Mononuclear cell (primary cell): Measurements from ENCODE around the gene VRTN. TPM values are rescaled to one million over a fixed set of nuclear protein-coding genes. Genes with fewer than 3 reads are reported as not detected.
"Not testable (repeated sequence)": the region's sequence is repeated elsewhere in the genome, so short reads cannot be mapped to it uniquely, and the experiment has no call there.

Source experiments
- H3K27me3 ChIP-seq: 2 replicates; pipeline ENCODE4 v1.6.0; 2011; ENCODE audit warnings: low read length, control low read depth; ENCODE audit not compliant: insufficient read depth
- H3K4me1 ChIP-seq: 2 replicates; pipeline ENCODE4 v1.5.1; 2011; ENCODE audit warnings: mild to moderate bottlenecking, low read length, control low read depth; ENCODE audit not compliant: insufficient read depth
- H3K4me3 ChIP-seq: 2 replicates; pipeline ENCODE4 v1.5.1; 2011; ENCODE audit warnings: mild to moderate bottlenecking, low read length, moderate library complexity
- H3K9me3 ChIP-seq: 2 replicates; pipeline ENCODE4 v1.5.1; 2011; ENCODE audit warnings: low read depth, mild to moderate bottlenecking, control low read depth, low read length
- total RNA-seq: library from RNA; depleted of rRNA; stranded (reverse); fragments of >200 nt; gene quantifications from one replicate; pipeline ENCODE4 v1.2.3, GENCODE V29; 2012

VRTN gene
- total RNA-seq, 1 donor, result not detected

- not testable (repeated sequence) for H3K27me3 ChIP-seq, H3K4me1 ChIP-seq, H3K4me3 ChIP-seq, H3K9me3 ChIP-seq
Measured at GRCh38 chr14:74329950-74330552, 18.2 kb upstream of the VRTN start.

DNA sequence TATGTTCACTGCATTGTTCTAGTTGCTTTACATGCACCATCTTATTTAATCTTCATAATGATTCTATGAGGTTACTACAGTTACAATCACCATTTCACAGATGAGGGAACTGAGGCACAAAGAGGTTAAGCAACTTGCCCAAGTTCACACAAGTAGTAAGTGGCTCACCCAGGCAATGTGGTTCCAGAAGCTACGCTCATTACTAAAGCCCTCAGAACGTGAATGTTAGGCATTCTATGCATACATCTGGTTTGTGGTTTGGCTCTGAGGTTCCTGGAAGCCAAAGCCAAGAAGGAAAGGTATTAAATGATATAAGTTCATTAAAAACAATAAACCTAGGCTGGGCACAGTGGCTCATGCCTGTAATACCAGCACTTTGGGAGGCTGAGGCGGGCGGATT, 14.4 kb upstream of the VRTN start:
- Histone ChIP-seq H3K4me3 (no peak overlapping the region), H3K9me3 (no peaks in the 10 kb centered on the region), H3K4me1 (no peaks in the 10 kb centered on the region), H3K27me3 (no peaks in the 10 kb centered on the region)

DNA sequence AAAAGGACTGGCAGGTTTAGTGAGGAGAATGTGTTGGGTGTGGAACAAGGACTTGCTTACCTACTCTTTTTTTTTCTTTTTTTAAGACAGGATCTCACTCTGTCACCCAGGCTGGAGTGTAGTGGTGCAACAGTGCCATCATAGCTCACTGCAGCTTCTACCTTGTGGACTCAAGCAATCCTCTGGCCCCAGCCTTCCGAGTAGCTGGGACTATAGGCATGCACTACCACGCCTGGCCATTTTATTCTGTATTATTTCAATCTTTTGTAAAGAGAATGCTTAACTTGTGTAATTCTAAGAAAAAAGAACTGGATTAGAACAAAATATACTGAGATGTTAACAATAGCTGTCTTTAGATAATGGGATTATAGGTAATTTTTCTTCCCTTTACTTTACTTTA, 1.9 kb upstream of the VRTN start:
- no peaks in the 10 kb centered on the region for H3K9me3 ChIP-seq
- no peaks in the 10 kb centered on the region for H3K4me1 ChIP-seq
- no peaks in the 10 kb centered on the region for H3K27me3 ChIP-seq
- no peak overlapping the region for H3K4me3 ChIP-seq

GRCh38 chr14:74347097-74347794, 1.0 kb upstream of the VRTN start:
- Histone ChIP-seq H3K4me1 (no peaks in the 10 kb centered on the region), H3K4me3 (no peak overlapping the region), H3K27me3 (no peaks in the 10 kb centered on the region), H3K9me3 (no peaks in the 10 kb centered on the region)

DNA sequence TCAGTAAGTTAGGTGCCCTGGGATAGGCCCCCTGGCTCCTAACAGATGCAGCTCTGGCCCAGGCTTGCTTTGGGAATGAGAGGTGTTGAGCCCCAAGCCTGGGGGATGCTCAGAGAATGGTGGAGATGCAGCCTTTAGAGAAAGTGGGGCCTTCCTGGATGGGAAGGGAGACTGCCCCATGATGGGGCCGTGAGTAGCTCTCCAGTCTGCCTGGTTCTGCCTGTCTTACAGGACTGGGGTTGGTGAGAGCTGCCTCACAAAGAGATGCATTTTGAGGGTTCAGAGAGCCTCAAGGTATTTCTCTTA, 523 bp upstream of the VRTN start:
- H3K4me3 ChIP-seq, result no peak overlapping the region
- H3K4me1 ChIP-seq, result no peaks in the 10 kb centered on the region
- H3K27me3 ChIP-seq, result no peaks in the 10 kb centered on the region
- no peaks in the 10 kb centered on the region for H3K9me3 ChIP-seq

DNA sequence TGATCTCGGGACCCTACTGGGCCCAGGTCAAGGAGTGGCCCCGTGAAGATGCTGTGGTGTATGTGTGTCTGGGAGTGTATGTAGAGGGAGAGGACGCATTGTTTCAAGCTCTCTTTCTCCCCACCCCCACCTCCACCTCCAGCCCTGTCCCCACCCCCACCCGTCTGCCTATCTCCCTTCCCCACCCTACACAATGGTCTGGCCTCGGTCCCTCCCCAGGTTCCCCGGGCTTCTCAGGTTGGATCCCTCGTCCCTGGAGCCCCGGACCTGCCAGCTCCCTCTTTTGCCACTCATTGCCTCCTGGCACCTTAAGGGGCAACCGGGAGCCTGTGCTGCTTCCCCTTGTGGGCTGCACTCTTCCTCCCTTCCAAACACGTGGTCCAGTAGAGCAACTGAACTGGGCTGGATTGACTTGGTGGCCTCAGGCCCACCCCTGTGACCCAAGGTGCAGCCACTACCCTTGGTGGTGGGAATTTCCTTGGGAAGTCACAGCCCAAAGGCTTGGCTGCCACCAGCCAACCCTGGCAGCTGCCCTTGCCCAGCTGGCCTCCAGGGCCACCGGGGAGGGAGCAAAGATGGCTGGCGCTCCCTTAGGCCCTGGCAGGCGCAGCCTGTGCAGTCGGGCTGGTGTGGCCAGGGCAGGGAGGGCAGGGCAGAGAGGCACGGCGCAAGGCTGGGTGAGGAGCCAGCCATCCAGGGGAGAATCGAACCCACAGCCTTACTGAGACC, 628 bp downstream of the VRTN start:
- H3K4me1 ChIP-seq, result no peaks in the 10 kb centered on the region
- no peaks in the 10 kb centered on the region for H3K27me3 ChIP-seq
- H3K9me3 ChIP-seq, result no peaks in the 10 kb centered on the region
- H3K4me3 ChIP-seq, result no peak overlapping the region

GRCh38 chr14:74349757-74350156, 1.5 kb downstream of the VRTN start:
- Histone ChIP-seq H3K27me3 (no peaks in the 10 kb centered on the region), H3K4me3 (no peak overlapping the region), H3K4me1 (no peaks in the 10 kb centered on the region), H3K9me3 (no peaks in the 10 kb centered on the region)

GRCh38 chr14:74350211-74350927, 2.1 kb downstream of the VRTN start:
- H3K4me3 ChIP-seq, result no peak overlapping the region
- no peaks in the 10 kb centered on the region for H3K4me1 ChIP-seq
- no peaks in the 10 kb centered on the region for H3K9me3 ChIP-seq
- no peaks in the 10 kb centered on the region for H3K27me3 ChIP-seq

- Histone ChIP-seq H3K27me3 (no peaks in the 10 kb centered on the region), H3K9me3 (no peaks in the 10 kb centered on the region), H3K4me1 (no peaks in the 10 kb centered on the region), H3K4me3 (no peak overlapping the region)
Measured at GRCh38 chr14:74350928-74351323, 2.7 kb downstream of the VRTN start.

GRCh38 chr14:74356892-74357575, 8.8 kb downstream of the VRTN start:
- no peaks in the 10 kb centered on the region for H3K27me3 ChIP-seq
- no peaks in the 10 kb centered on the region for H3K9me3 ChIP-seq
- H3K4me1 ChIP-seq, result no peaks in the 10 kb centered on the region
- H3K4me3 ChIP-seq, result no peak overlapping the region

DNA sequence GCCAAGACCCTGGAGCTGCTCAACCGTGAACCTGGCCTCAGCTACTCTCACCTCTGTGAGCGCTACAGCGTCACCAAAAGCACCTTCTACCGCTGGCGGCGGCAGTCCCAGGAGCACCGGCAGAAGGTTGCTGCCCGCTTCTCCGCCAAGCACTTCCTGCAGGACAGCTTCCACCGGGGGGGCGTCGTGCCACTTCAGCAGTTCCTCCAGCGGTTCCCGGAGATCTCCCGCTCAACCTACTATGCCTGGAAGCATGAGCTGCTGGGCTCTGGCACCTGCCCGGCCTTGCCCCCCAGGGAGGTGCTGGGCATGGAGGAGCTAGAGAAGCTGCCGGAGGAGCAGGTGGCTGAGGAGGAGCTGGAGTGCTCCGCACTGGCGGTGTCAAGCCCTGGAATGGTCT, 9.3 kb downstream of the VRTN start:
- peaks cover 3% of the 10 kb centered on the region for H3K4me1 ChIP-seq
- peaks cover 2% of the 10 kb centered on the region for H3K27me3 ChIP-seq
- H3K9me3 ChIP-seq, result no peaks in the 10 kb centered on the region
- no peak overlapping the region for H3K4me3 ChIP-seq

- Histone ChIP-seq H3K9me3 (no peaks in the 10 kb centered on the region), H3K4me1 (peaks cover 4% of the 10 kb centered on the region), H3K27me3 (peaks cover 4% of the 10 kb centered on the region), H3K4me3 (no peak overlapping the region)
Measured at GRCh38 chr14:74358176-74358829, 10.0 kb downstream of the VRTN start.

- Histone ChIP-seq H3K9me3 (no peaks in the 10 kb centered on the region), H3K4me3 (no peak overlapping the region), H3K27me3 (peaks cover 4% of the 10 kb centered on the region), H3K4me1 (peaks cover 4% of the 10 kb centered on the region)
Measured at GRCh38 chr14:74360163-74360562, 11.9 kb downstream of the VRTN start.

GRCh38 chr14:74362361-74362915, 14.2 kb downstream of the VRTN start:
- no peak overlapping the region for H3K4me3 ChIP-seq
- no peaks in the 10 kb centered on the region for H3K9me3 ChIP-seq
- H3K27me3 ChIP-seq, result peaks cover 4% of the 10 kb centered on the region
- peaks cover 4% of the 10 kb centered on the region for H3K4me1 ChIP-seq
